Measurements from ENCODE around the gene PFKFB3.
"Not testable (repeated sequence)": the region's sequence is repeated elsewhere in the genome, so short reads cannot be mapped to it uniquely, and the experiment has no call there.

The PFKFB3 gene

DNA sequence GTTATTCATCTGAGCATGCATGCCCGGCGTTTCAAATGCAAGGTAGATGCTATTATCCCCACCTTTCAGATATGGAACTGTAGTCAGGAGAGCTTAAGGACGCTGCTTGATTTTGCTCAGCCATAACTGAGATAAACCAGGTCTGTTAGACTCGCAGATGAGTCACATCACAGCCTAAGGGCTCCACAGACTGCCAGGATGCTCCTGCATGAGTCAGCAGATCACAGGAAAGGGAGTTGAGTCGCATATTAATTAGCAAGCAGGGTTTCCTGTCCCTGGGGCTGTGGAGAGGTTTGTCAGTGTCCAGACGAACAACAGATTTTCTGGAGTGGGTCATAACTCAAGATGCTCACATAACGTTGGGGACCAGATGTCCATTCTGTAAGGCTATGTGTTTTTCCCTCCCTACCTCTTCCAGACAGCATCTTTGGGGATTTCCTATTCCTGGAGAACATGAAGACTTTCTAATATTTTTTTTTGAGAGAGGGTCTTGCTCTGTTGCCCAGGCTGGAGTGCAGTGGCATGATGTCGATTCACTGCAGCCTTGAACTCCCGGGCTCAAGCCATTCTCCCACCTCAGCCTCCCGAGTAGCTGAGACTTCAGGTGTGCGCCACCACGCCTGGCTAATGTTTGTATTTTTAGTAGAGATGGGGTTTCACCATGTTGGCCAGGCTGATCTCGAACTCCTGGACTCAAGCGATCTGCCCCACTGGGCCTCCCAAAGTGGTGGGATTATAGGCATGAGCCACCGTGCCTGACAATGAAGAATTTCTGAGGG lies 36.7 kb downstream of the PFKFB3 start:
- DNase-seq = peak; percentile 90

DNA sequence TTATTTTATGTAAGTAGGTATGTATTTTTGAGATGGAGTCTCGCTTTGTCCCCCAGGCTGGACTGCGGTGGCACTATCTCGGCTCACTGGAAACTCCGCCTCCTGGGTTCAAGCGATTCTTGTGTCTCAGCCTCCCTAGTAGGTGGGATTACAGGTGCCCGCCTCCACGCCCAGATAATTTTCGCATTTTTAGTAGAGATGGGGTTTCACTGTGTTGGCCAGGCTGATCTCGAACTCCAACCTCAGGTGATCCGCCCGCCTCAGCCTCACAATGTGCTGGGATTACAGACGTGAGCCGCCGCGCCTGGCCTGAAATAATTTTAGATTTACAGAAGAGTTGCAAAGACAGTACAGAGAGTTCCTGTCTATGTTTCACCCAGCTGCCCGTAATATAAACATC lies 37.5 kb downstream of the PFKFB3 start:
- no peak for DNase-seq

GRCh38 chr10:6242089-6242488 lies 39.4 kb downstream of the PFKFB3 start:
- no peak for DNase-seq

DNA sequence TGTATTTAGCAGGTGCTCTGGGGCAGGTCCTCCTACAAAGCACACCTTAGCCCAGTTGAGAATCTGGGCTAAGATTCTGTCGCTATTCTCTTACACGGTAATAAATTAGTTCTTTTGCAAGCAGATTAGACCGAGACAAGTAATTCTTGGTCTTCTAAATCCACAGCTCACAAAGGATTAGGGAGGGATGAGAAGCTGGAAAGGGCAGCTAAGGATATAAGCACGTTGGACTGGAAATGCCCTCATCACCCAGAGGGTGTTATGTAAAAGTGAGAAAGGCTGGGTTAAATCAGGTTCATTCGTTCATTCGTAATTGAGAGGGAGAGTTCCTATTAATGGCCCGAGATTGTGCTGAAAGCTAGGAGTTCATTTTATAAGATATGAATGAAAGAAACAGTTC lies 41.8 kb downstream of the PFKFB3 start:
- DNase-seq = no peak

DNA sequence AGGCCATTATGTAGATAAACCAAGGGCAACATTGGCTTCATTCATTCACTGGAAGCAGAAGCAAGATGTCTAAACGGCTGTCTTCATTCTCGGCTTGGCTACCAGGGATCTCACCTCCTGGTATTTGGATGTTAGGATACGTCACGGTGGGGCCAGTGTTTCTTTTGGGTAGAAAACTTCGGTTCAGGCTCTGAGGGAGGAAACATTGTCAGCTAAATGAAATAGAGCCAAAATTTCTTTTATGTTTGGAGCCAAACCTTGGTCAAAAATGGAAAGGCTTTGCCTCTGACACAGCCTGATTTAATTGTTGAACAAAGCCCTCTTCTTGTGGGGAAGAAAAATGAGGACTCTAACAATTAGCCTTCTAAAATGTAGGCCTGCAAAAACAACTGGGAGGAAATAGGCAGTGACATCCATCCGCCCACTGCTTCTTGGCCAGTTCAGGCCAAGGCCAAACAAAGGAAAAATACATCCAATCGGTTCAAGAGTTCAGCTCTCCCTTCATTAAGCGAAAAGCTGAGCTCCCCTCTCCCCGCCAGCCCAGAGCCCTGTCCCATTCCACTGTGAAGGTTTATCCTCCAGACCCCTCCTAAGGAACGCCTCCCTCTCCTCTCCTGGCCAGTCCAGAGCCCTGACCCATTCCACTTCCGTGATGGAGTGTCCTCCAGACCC lies 44.4 kb downstream of the PFKFB3 start:
- DNase-seq = no peak

DNA sequence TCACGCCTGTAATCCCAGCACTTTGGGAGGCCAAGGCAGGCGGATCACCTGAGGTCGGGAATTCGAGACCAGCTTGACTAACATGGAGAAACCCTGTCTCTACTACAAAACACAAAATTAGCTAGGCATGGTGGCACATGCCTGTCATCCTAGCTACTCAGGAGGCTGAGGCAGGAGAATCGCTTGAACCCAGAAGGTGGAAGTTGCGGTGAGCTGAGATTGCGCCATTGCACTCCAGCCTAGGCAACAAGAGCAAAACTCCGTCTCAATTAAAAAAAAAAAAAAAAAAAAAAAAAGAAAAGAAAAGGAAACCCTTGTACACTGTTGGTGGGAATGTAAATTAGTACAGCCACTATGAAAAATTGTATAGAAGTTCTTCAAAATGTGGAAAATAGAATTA lies 46.2 kb downstream of the PFKFB3 start:
- not testable (repeated sequence) for DNase-seq

DNA sequence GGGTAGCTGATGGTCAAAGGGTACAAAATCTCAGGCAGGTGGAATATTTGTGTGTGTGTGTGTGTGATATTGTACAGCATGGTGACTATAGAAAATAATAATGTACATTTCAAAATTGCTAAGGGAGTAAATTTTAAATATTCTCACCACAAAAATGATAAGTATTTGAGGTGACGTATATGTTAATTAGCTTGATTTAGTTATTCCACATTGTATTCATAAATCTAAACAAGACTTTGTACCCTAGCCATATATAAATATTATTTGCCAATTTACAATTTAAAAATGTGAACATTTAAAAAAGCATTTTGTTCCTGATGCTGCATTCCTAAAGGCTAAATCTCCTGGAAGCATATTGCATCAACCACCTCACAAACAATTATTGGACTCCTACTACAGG lies 47.0 kb downstream of the PFKFB3 start:
- DNase-seq = no peak

DNA sequence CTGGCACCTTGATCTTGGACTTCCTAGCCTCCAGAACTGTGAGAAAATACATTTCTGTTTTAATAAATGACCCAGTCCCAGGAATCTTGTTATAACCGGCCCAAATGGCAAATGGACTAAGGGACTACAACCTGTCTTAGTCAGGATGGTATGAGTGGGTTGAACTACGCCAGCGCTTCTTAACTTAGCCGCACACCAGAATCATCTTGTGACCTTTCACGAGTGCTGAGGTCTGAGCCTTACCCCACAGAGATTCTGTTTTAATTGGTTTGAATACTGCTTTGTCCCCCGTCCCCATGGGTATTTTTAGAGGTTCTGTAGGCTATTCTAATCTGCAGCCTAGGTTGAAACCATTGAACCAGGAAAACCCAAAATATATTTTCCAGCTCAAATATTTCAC lies 48.0 kb downstream of the PFKFB3 start:
- no peak for DNase-seq

DNA sequence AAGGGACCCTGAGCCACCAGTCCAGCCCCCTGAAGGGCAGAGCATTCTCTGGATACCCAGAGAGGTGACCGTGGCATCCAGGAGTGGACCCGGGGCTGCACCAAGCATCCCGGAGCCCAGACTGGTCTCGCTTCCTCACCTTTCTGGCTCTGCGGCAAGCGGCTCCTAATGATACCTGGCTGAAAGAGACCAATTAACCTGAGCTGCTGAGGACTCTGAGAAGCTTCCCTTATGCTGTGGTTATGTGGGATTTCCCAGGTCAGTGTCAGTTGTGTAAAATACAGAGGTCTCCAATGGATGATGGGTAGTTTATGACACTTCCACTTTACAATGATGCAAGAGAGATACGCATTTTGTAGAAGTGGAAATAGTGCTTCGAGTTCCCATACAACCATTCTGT lies 51.5 kb downstream of the PFKFB3 start:
- no peak for DNase-seq

DNA sequence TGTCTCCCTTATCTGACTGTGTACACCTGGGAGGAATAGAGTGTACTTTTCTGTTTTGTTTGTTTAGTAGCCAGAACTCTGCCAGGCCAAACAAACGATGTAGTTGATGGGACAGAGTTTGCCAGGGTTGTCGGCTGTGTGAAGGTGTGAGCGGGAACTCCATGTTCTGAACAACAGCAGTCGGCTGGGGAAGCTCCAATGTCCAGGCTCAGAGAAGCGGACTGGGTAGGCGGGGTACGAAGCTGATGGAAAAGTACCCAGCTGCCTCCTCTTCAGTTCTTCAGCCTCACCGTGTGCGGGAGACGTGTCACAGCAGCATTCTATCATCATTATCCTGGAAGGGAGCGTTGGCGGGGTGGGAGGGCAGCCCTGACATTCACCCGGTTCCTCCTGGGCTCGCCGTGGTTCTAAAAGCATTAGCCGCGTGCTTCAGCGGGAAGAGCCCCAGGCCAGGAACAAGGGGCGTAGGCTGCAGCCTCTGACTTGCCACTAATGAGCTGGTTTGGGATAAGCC lies 52.9 kb downstream of the PFKFB3 start:
- DNase-seq = no peak

GRCh38 chr10:6256439-6256838 lies 53.7 kb downstream of the PFKFB3 start:
- no peak for DNase-seq

- no peak for DNase-seq
Observed at GRCh38 chr10:6259153-6259552, 56.4 kb downstream of the PFKFB3 start.

DNA sequence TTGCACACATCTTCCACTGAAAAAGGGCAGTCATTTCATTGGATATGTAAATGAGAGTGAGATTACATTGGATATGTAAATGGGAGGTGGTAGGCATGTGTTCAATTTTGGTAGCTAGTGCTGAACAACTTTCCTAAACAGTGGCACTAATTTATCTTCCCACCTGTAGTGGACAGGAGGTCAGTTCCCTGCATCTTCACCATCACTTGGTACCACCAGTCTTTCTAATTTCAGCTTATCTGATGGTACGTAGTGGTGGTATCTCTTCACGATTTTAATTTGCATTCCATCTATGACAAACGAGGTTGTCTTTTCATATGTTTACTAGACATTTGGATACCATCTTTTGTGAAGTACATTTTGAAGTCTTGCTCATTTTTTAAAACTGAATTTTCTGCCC lies 58.1 kb downstream of the PFKFB3 start:
- no peak for DNase-seq

- DNase-seq = no peak
Observed at GRCh38 chr10:6267941-6268340, 65.2 kb downstream of the PFKFB3 start.

DNA sequence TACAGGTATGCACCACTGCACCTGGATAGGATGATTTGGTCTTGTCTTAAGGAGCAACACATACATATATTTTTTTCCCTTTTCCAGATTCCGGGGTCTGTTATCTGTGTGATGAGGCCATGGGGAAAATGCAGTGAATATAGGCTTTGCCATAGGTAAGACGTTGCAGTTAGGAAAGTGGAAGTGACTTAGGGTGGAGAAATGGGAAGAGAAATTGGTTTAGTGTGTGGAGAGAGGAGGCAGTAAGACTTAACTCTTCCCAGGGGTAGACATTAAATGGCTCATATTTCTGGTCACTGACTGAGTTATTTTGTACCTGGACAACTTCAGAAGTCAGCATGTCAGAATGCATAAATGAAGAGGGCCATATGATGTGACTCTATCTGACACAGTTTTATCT lies 66.7 kb downstream of the PFKFB3 start:
- DNase-seq = no peak

GRCh38 chr10:6269953-6270867 lies 67.5 kb downstream of the PFKFB3 start:
- DNase-seq = peak; percentile 91

DNA sequence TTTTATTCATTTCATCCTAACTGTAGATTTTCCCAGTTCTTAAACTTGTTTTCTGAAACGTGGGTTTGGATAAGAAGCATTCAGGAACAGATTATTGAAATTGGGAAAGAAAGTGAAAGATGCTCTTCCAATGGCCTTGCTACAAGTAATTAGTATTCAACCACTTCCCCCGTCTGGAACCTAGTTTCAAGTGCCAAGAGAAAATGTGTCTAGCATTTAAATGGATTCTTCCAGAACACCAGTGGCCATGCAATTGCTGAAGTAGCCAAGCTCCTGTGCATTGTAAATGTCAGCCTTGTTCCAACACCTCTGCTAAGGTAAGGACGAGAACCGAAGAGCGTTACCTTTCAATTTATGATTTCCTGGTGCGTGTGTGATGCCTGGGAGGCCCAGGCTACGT lies 68.2 kb downstream of the PFKFB3 start:
- no peak for DNase-seq

DNA sequence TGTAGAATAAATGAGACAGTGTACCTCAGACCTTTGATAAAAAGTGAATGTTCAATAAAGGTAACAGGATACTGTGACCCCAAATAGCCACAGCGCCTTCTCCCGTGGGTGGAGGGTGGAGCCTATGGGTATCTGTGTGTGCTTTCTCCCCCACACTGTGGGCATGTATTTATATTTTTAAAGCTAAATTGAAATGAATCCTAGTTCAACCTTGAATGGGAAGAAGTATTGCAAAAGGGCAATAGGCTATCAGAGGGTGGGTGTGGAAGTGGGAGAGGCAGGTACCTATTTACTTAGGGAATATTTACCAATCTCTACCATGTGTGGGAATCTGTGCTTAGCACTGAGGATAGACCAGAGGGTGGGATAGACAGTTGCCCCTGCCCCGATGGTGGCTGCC lies 68.9 kb downstream of the PFKFB3 start:
- DNase-seq = no peak

DNA sequence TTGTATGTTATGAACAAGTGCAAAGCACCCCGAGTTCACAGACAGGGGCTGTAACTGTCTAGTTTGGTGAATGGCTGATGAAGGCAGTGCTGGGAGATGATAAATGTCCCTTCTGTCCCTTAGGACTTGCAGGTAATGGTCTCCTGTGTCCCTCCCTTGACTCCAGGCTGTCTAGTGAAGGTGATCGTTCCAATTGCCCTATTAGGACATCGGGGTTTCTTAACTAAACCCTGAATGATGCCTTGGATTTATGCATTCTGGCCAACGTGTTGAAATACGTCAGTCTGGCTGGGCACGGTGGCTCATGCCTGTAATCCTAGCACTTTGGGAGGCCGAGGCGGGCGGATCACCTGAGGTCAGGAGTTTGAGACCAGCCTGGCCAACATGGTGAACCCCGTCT lies 69.4 kb downstream of the PFKFB3 start:
- DNase-seq = no peak

- no peak for DNase-seq
Observed at GRCh38 chr10:6273351-6273750, 70.6 kb downstream of the PFKFB3 start.

DNA sequence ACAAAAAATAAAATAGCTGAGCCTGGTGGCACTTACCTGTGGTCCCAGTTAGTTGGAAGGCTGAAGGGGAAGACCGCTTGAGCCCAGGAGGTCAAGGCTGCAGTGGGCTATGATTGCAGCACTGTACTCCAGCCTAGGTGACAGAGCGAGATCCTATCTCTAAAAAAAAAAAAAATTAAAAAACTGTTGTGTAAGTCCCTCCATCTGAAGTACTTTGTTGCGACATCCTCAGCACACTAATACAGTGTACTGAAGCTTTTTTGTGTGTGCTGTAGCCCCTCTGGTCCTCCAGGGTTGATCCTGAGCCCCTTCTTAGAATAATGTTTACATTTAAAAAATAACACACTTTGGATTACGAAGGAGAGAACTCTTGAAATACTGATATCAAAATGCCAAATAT lies 71.3 kb downstream of the PFKFB3 start:
- DNase-seq = no peak

- no peak for DNase-seq
Observed at GRCh38 chr10:6274484-6274883, 71.8 kb downstream of the PFKFB3 start.
